GM12878 (cell line): ENCODE measurements around the gene GARS1. TPM values are rescaled to one million over a fixed set of nuclear protein-coding genes. Genes with fewer than 3 reads are reported as not detected.
A peak's percentile ranks its signal among the peaks of the same experiment; 100 is the strongest.

Experiments
- ASH2L ChIP-seq: fragments of 300-600, 200-600 bp; sonication (generic); IDR thresholded peaks from 2 replicates; pipeline ENCODE4 v1.6.1; 2017; ENCODE audit warnings: low read depth, mild to moderate bottlenecking, borderline replicate concordance
- CBX5 ChIP-seq: sonication (generic); IDR thresholded peaks from 2 replicates; pipeline ENCODE4 v1.6.1; 2016; ENCODE audit warnings: low read depth, moderate library complexity, mild to moderate bottlenecking, inconsistent platforms
- E4F1 ChIP-seq: fragments of 450-650 bp; IDR thresholded peaks from 2 replicates; pipeline ENCODE4 v1.6.1; 2018; ENCODE audit warnings: borderline replicate concordance, mild to moderate bottlenecking; ENCODE audit not compliant: partially characterized antibody
- GATAD2B ChIP-seq: fragments of 450-650 bp; conservative IDR thresholded peaks from 2 replicates; pipeline ENCODE4 v1.6.1; 2017; ENCODE audit warnings: low read depth, mild to moderate bottlenecking, moderate library complexity
- KLF5 ChIP-seq: fragments of 450-650 bp; IDR thresholded peaks from 2 replicates; pipeline ENCODE4 v1.6.1; 2014; ENCODE audit warnings: mild to moderate bottlenecking; ENCODE audit not compliant: partially characterized antibody
- LARP7 ChIP-seq: fragments of 450-650 bp; IDR thresholded peaks from 2 replicates; pipeline ENCODE4 v1.6.1; 2017; ENCODE audit warnings: mild to moderate bottlenecking
- MEF2B ChIP-seq: fragments of 450-650 bp; IDR thresholded peaks from 2 replicates; pipeline ENCODE4 v1.6.1; 2018; ENCODE audit warnings: mild to moderate bottlenecking, moderate library complexity; ENCODE audit not compliant: partially characterized antibody, poor library complexity, severe bottlenecking
- MYC ChIP-seq: IDR thresholded peaks from 2 replicates; pipeline ENCODE4 v1.6.1; 2011; ENCODE audit warnings: mild to moderate bottlenecking, low read length, moderate library complexity, inconsistent platforms; ENCODE audit not compliant: insufficient read depth, insufficient replicate concordance, insufficient read length, severe bottlenecking
- NBN ChIP-seq: fragments of 450-650 bp; IDR thresholded peaks from 2 replicates; pipeline ENCODE4 v1.6.1; 2016
- NFYA ChIP-seq: IDR thresholded peaks from 2 replicates; pipeline ENCODE4 v1.6.1; 2011; ENCODE audit warnings: low read depth, mild to moderate bottlenecking, low read length, improper control_type of control experiment, borderline replicate concordance
- NFYB ChIP-seq: IDR thresholded peaks from 2 replicates; pipeline ENCODE4 v1.6.1; 2011; ENCODE audit warnings: low read depth, mild to moderate bottlenecking, low read length, improper control_type of control experiment, moderate library complexity; ENCODE audit not compliant: insufficient read depth
- NR2F1 ChIP-seq: fragments of 450-650 bp; conservative IDR thresholded peaks from 2 replicates; pipeline ENCODE4 v1.6.1; 2017; ENCODE audit warnings: mild to moderate bottlenecking
- POLR2A ChIP-seq: IDR thresholded peaks from 2 replicates; pipeline ENCODE4 v1.6.1; 2011; ENCODE audit warnings: low read depth, mild to moderate bottlenecking, low read length
- POLR2AphosphoS5 ChIP-seq: IDR thresholded peaks from 2 replicates; pipeline ENCODE4 v1.6.1; 2011; ENCODE audit warnings: mild to moderate bottlenecking, low read length, inconsistent platforms
- TAF1 ChIP-seq: IDR thresholded peaks from 2 replicates; pipeline ENCODE4 v1.6.1; 2011; ENCODE audit warnings: mild to moderate bottlenecking, low read depth, low read length, borderline replicate concordance
- ZZZ3 ChIP-seq: IDR thresholded peaks from 2 replicates; pipeline ENCODE4 v1.6.1; 2011; ENCODE audit warnings: low read depth; ENCODE audit not compliant: control insufficient read depth, insufficient read length
- polyA plus RNA-seq, 11 experiments: library from polyadenylated mRNA; depleted of rRNA in 4 of 11; unstranded in 6 of 11; stranded (reverse) in 5 of 11; fragments of >200 nt; fragmentation: Nextera tagmentation in 4 of 11; fragmentation: Illumina TruSeq in 1 of 11; extraction: Ambion mirVana in 4 of 11; extraction: Trizol in 1 of 11; gene quantifications; 1 replicate in 1 of 11; 2 replicates in 10 of 11; pipeline versions ENCODE4 v1.2.1 to v1.2.3, GENCODE V29; 2011 to 2016; ENCODE audit warnings: inconsistent platforms in 2 of 11, missing spikeins in 2 of 11, low read depth in 1 of 11
- total RNA-seq, 4 experiments: library from RNA; depleted of rRNA in 3 of 4; stranded (reverse); fragments of >200 nt in 3 of 4; fragmentation: Illumina TruSeq in 1 of 4; extraction: Trizol in 1 of 4; gene quantifications; 2 replicates each; pipeline versions ENCODE4 v1.2.1 to v1.2.3, GENCODE V29; 2013 to 2021
- TF ChIP-seq, protein P1 (sequence below): fragments of 450-650 bp; IDR thresholded peaks from 2 replicates; pipeline ENCODE4 v1.6.1; 2016; ENCODE audit warnings: mild to moderate bottlenecking, moderate library complexity, borderline replicate concordance
- TF ChIP-seq, protein P2 (sequence below): fragments of 150-350 bp; IDR thresholded peaks from 2 replicates; pipeline ENCODE4 v1.6.1; 2014; ENCODE audit warnings: mild to moderate bottlenecking, low read depth, low read length
- TF ChIP-seq, protein P3 (sequence below): IDR thresholded peaks from 2 replicates; pipeline ENCODE4 v1.6.1; 2011; ENCODE audit warnings: mild to moderate bottlenecking, low read depth, low read length, moderate library complexity; ENCODE audit not compliant: insufficient replicate concordance

Gene GARS1
- total and polyA plus RNA-seq, 10 of the 15 experiments (the other 5 are each of a cell fraction or from before 2014, with no cell fraction given) = 120 to 361 (median 187) TPM

GRCh38 chr7:30594540-30595435 is at the start of gene GARS1 (continued):
- TF ChIP-seq NBN (peak; percentile 78), NR2F1 (peak; percentile 68), POLR2AphosphoS5 (peak; percentile 91), MYC (peak; percentile 94), GATAD2B (peak; percentile 82), ZZZ3 (no peak), MEF2B (peak; percentile 49), CBX5 (peak; percentile 80; the same call in 1 of the 2 replicates), NFYA (no peak), KLF5 (peak; percentile 64), TAF1 (peak; percentile 93), E4F1 (peak; percentile 92), POLR2A (peak; percentile 98), NFYB (no peak), LARP7 (peak; percentile 100), ASH2L (0 out of 2 replicates have a peak, but pooled peaks have one; percentile 71)
- TF ChIP-seq, protein P1, sequence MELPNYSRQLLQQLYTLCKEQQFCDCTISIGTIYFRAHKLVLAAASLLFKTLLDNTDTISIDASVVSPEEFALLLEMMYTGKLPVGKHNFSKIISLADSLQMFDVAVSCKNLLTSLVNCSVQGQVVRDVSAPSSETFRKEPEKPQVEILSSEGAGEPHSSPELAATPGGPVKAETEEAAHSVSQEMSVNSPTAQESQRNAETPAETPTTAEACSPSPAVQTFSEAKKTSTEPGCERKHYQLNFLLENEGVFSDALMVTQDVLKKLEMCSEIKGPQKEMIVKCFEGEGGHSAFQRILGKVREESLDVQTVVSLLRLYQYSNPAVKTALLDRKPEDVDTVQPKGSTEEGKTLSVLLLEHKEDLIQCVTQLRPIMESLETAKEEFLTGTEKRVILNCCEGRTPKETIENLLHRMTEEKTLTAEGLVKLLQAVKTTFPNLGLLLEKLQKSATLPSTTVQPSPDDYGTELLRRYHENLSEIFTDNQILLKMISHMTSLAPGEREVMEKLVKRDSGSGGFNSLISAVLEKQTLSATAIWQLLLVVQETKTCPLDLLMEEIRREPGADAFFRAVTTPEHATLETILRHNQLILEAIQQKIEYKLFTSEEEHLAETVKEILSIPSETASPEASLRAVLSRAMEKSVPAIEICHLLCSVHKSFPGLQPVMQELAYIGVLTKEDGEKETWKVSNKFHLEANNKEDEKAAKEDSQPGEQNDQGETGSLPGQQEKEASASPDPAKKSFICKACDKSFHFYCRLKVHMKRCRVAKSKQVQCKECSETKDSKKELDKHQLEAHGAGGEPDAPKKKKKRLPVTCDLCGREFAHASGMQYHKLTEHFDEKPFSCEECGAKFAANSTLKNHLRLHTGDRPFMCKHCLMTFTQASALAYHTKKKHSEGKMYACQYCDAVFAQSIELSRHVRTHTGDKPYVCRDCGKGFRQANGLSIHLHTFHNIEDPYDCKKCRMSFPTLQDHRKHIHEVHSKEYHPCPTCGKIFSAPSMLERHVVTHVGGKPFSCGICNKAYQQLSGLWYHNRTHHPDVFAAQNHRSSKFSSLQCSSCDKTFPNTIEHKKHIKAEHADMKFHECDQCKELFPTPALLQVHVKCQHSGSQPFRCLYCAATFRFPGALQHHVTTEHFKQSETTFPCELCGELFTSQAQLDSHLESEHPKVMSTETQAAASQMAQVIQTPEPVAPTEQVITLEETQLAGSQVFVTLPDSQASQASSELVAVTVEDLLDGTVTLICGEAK = peak; percentile 77
- TF ChIP-seq, protein P2, sequence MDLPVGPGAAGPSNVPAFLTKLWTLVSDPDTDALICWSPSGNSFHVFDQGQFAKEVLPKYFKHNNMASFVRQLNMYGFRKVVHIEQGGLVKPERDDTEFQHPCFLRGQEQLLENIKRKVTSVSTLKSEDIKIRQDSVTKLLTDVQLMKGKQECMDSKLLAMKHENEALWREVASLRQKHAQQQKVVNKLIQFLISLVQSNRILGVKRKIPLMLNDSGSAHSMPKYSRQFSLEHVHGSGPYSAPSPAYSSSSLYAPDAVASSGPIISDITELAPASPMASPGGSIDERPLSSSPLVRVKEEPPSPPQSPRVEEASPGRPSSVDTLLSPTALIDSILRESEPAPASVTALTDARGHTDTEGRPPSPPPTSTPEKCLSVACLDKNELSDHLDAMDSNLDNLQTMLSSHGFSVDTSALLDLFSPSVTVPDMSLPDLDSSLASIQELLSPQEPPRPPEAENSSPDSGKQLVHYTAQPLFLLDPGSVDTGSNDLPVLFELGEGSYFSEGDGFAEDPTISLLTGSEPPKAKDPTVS = peak; percentile 88
- TF ChIP-seq, protein P3, sequence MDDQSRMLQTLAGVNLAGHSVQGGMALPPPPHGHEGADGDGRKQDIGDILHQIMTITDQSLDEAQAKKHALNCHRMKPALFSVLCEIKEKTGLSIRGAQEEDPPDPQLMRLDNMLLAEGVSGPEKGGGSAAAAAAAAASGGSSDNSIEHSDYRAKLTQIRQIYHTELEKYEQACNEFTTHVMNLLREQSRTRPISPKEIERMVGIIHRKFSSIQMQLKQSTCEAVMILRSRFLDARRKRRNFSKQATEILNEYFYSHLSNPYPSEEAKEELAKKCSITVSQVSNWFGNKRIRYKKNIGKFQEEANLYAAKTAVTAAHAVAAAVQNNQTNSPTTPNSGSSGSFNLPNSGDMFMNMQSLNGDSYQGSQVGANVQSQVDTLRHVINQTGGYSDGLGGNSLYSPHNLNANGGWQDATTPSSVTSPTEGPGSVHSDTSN = no peak
